HG03135 (cell line): ENCODE results near the gene ZNF165.
"Not testable (repeated sequence)": the region's sequence is repeated elsewhere in the genome, so short reads cannot be mapped to it uniquely, and the experiment has no call there.

Source experiments
- ATAC-seq: cut with Tn5 transposase; IDR thresholded peaks from one replicate; pipeline ENCODE4 v1.9.1; 2021; ENCODE audit warnings: mild to moderate bottlenecking, moderate library complexity; ENCODE audit not compliant: unreplicated experiment

ZNF165 gene

GRCh38 chr6:28080381-28080630 lies at the start of gene ZNF165:
Gene ZNF165 (plus strand): TSS chr6:28080568. CDS start chr6:28085481, 4,913 bp downstream.
- not testable (repeated sequence) for ATAC-seq

- no peak for ATAC-seq
Observed at GRCh38 chr6:28053584-28053983, 26.8 kb upstream of the ZNF165 start.

GRCh38 chr6:28060405-28060804 lies 20.0 kb upstream of the ZNF165 start:
- ATAC-seq, result no peak

- no peak for ATAC-seq
Observed at GRCh38 chr6:28064272-28064671, 16.1 kb upstream of the ZNF165 start.

- no peak for ATAC-seq
Observed at GRCh38 chr6:28068067-28068466, 12.3 kb upstream of the ZNF165 start.

- ATAC-seq, result not testable (repeated sequence)
Observed at GRCh38 chr6:28070968-28071367, 9.4 kb upstream of the ZNF165 start.

- ATAC-seq, result no peak
Observed at GRCh38 chr6:28078050-28078449, 2.3 kb upstream of the ZNF165 start.

GRCh38 chr6:28078836-28079235 lies 1.5 kb upstream of the ZNF165 start:
- no peak for ATAC-seq

- peak; percentile 80 for ATAC-seq
Observed at GRCh38 chr6:28080631-28081485, 490 bp downstream of the ZNF165 start.

- ATAC-seq, result peak; percentile 48
Observed at GRCh38 chr6:28081486-28081751, 1.1 kb downstream of the ZNF165 start.

- ATAC-seq, result no peak
Observed at GRCh38 chr6:28082939-28083338, 2.6 kb downstream of the ZNF165 start.

GRCh38 chr6:28089054-28089453 lies 8.7 kb downstream of the ZNF165 start:
- ATAC-seq, result no peak

- no peak for ATAC-seq
Observed at GRCh38 chr6:28090917-28091586, 10.7 kb downstream of the ZNF165 start.

GRCh38 chr6:28102222-28102621 lies 21.9 kb downstream of the ZNF165 start:
- not testable (repeated sequence) for ATAC-seq

GRCh38 chr6:28102699-28103098 lies 22.3 kb downstream of the ZNF165 start:
- ATAC-seq, result not testable (repeated sequence)

GRCh38 chr6:28104392-28105244 lies 24.2 kb downstream of the ZNF165 start:
- peak; percentile 98 for ATAC-seq

GRCh38 chr6:28105245-28105639 lies 24.9 kb downstream of the ZNF165 start:
- peak; percentile 15 for ATAC-seq

- no peak for ATAC-seq
Observed at GRCh38 chr6:28107506-28107905, 27.1 kb downstream of the ZNF165 start.

- no peak for ATAC-seq
Observed at GRCh38 chr6:28111964-28112363, 31.6 kb downstream of the ZNF165 start.

GRCh38 chr6:28115799-28116198 lies 35.4 kb downstream of the ZNF165 start:
- ATAC-seq, result no peak

GRCh38 chr6:28117386-28118050 lies 37.1 kb downstream of the ZNF165 start:
- ATAC-seq, result no peak
